ENCODE measurements around the gene STK10. TPM values are rescaled to one million over a fixed set of nuclear protein-coding genes. Genes with fewer than 3 reads are reported as not detected.

The STK10 gene
- total RNA-seq, 1 donor from 2014 or later = 66.2 TPM

DNA sequence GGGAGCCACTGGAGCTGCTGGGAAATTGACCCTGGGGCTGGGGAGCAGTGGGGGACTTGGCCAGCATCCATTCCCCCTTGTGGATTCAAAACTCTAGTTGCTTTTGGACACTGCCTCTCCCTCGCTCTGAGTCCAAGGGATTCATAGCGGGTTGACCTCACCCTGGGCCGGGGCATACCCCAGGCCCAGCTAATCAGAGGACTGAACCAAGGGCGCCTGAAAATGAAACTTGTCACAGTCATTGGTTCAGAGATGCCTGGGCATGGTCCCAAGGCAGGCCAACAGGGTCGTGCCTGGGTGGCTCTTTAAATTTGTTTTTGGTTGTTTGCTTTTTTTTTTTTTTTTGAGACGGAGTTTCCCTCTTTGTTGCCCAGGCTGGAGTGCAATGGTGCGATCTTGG is 22.6 kb downstream of the STK10 start:
- no peak overlapping the region for H3K27ac Mint-ChIP-seq (ENCODE audit: unreplicated experiment)
- no peaks in the 10 kb centered on the region for H3K36me3 Mint-ChIP-seq (ENCODE audit: unreplicated experiment)
- DNase-seq (ENCODE audit: extremely low spot score, unreplicated experiment) = no peak
- TF ChIP-seq, protein P1, sequence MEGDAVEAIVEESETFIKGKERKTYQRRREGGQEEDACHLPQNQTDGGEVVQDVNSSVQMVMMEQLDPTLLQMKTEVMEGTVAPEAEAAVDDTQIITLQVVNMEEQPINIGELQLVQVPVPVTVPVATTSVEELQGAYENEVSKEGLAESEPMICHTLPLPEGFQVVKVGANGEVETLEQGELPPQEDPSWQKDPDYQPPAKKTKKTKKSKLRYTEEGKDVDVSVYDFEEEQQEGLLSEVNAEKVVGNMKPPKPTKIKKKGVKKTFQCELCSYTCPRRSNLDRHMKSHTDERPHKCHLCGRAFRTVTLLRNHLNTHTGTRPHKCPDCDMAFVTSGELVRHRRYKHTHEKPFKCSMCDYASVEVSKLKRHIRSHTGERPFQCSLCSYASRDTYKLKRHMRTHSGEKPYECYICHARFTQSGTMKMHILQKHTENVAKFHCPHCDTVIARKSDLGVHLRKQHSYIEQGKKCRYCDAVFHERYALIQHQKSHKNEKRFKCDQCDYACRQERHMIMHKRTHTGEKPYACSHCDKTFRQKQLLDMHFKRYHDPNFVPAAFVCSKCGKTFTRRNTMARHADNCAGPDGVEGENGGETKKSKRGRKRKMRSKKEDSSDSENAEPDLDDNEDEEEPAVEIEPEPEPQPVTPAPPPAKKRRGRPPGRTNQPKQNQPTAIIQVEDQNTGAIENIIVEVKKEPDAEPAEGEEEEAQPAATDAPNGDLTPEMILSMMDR (IDR thresholded peaks at IDR 0.05) = no peak
- peaks cover 50% of the 10 kb centered on the region for H3K4me1 Mint-ChIP-seq (ENCODE audit: unreplicated experiment)
- H3K27me3 Mint-ChIP-seq (ENCODE audit: unreplicated experiment) = no peaks in the 10 kb centered on the region
- no peaks in the 10 kb centered on the region for H3K9me3 Mint-ChIP-seq (ENCODE audit: unreplicated experiment)
- no peak overlapping the region for H3K4me3 Mint-ChIP-seq (ENCODE audit: unreplicated experiment)

DNA sequence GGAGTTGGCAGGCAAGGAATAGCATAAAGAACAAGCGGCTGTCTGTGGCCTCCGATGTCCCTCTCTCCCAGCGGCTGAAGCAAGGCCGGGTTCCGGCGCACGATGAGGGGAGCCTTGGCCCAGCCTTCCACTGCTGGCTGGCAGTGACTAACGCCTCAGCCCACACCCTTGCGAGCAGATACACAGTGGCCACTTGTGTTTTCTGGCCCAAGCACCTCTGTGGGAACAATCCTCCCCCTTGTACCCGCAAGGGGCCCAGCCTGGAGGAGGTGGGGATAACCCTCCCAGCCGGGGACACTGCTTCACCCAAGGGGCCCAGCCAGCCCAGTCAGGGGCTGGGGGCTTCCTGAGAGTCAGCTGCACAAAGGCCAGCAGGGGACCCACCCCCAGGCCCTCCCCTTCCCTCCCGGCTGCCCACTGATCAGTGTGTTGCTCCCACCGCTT is 23.2 kb downstream of the STK10 start:
- Mint-ChIP-seq H3K4me3 (ENCODE audit: unreplicated experiment) (no peak overlapping the region), H3K27ac (ENCODE audit: unreplicated experiment) (no peak overlapping the region), H3K27me3 (ENCODE audit: unreplicated experiment) (no peaks in the 10 kb centered on the region), H3K36me3 (ENCODE audit: unreplicated experiment) (no peaks in the 10 kb centered on the region), H3K4me1 (ENCODE audit: unreplicated experiment) (peaks cover 48% of the 10 kb centered on the region), H3K9me3 (ENCODE audit: unreplicated experiment) (no peaks in the 10 kb centered on the region)
- TF ChIP-seq, protein P1 (IDR thresholded peaks at IDR 0.05) = no peak
- no peak for DNase-seq (ENCODE audit: extremely low spot score, unreplicated experiment)

DNA sequence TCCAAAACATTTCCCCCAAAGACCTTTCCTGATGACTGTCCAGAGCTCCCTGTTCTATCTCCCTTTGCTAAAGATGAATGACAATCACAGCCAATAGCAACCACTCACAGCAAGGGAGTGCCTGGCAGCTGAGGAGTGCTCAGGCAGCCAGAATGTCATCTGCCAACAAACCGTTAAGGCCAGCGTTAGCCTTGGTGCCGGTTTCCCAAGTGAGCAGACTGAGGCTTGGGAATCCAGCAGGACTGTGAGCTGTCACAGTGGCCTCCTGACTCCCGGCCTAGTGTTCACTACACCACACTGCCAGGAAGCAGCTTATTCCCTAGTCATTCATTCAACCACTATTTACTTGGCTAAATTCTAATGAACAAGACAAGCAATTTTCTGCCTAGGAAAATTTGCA is 24.7 kb downstream of the STK10 start:
- no peak for DNase-seq (ENCODE audit: extremely low spot score, unreplicated experiment)
- no peaks in the 10 kb centered on the region for H3K27me3 Mint-ChIP-seq (ENCODE audit: unreplicated experiment)
- H3K27ac Mint-ChIP-seq (ENCODE audit: unreplicated experiment) = no peak overlapping the region
- TF ChIP-seq, protein P1 (IDR thresholded peaks at IDR 0.05) = no peak
- no peaks in the 10 kb centered on the region for H3K9me3 Mint-ChIP-seq (ENCODE audit: unreplicated experiment)
- H3K4me1 Mint-ChIP-seq (ENCODE audit: unreplicated experiment) = peaks cover 38% of the 10 kb centered on the region
- H3K4me3 Mint-ChIP-seq (ENCODE audit: unreplicated experiment) = no peak overlapping the region
- no peaks in the 10 kb centered on the region for H3K36me3 Mint-ChIP-seq (ENCODE audit: unreplicated experiment)

DNA sequence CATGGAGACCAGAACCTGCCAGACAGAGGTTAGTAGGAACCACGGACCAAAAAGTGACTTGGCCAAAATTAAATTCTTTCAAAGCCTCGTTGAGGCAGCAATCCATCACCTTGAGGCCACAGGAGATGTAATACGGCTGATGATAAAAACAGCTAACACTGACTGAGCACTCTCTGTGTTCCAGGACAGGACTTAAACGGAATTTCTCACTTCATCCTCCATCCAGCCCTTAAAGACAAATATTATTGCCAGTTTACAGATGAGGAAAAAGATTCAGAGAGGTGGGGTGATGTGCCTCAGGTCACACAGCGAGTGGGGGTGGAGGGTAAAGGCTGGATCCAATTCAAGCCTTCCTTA is 25.1 kb downstream of the STK10 start:
- Mint-ChIP-seq H3K27me3 (ENCODE audit: unreplicated experiment) (no peaks in the 10 kb centered on the region), H3K4me3 (ENCODE audit: unreplicated experiment) (no peak overlapping the region), H3K4me1 (ENCODE audit: unreplicated experiment) (peaks cover 34% of the 10 kb centered on the region), H3K27ac (ENCODE audit: unreplicated experiment) (no peak overlapping the region), H3K36me3 (ENCODE audit: unreplicated experiment) (peaks cover 2% of the 10 kb centered on the region), H3K9me3 (ENCODE audit: unreplicated experiment) (no peaks in the 10 kb centered on the region)
- TF ChIP-seq, protein P1 (IDR thresholded peaks at IDR 0.05) = no peak
- no peak for DNase-seq (ENCODE audit: extremely low spot score, unreplicated experiment)

DNA sequence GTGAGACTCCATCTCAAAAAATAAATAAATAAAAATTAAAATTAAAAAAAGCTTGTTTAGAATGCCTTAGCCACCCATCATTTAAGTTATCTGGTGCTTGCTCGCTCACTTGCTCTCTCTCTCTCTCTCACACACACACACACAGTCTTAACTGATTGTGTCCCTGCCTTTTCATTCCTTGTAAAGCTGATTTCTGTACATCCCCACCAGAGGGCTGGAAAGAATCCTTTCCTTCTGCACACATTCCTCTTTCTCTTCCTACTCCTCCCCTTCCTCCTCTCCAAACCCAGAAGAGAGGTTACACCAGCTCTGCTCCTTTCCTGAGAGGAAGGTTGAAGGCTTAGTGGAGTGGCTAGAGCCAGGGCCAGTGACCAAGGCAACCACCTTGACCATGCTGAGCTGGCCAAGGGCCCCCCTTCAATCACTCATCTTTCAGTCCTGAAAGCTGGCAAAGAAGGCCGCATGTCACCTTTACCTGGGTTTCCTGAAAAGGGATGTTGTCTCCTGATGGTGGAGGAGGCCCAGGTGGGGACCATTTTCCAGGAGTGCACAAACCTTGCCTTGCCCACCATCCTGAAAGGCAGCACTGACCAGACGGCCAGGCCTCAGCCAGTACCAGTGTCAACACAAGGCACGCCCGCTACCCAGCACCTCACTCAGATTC is 25.6 kb downstream of the STK10 start:
- TF ChIP-seq, protein P1 (IDR thresholded peaks at IDR 0.05) = peak; percentile 33
- H3K9me3 Mint-ChIP-seq (ENCODE audit: unreplicated experiment) = no peaks in the 10 kb centered on the region
- H3K36me3 Mint-ChIP-seq (ENCODE audit: unreplicated experiment) = peaks cover 2% of the 10 kb centered on the region
- H3K27me3 Mint-ChIP-seq (ENCODE audit: unreplicated experiment) = no peaks in the 10 kb centered on the region
- peaks cover 29% of the 10 kb centered on the region for H3K4me1 Mint-ChIP-seq (ENCODE audit: unreplicated experiment)
- DNase-seq (ENCODE audit: extremely low spot score, unreplicated experiment) = no peak
- H3K4me3 Mint-ChIP-seq (ENCODE audit: unreplicated experiment) = no peak overlapping the region
- peak overlapping the region; percentile 50 for H3K27ac Mint-ChIP-seq (ENCODE audit: unreplicated experiment)
